Measurements from ENCODE around the gene NEDD4L.

NEDD4L gene

DNA sequence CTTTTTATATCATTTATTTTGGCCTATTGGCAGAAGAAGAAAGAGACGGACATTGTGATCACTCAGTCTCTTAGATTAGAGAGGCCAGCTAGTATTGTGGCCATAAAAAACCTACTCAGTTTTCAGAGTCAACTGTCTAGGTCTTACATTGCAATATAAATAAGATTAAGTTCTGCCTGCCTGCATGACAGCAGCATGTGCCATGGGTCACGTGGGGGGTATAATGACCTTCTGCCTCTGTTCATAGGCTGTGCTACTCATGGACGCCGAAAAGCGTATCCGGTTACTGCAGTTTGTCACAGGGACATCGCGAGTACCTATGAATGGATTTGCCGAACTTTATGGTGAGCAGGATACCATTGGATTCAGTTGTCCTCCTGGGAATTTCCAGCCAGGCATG, 346.4 kb downstream of the NEDD4L start:
- no peak for DNase-seq

DNA sequence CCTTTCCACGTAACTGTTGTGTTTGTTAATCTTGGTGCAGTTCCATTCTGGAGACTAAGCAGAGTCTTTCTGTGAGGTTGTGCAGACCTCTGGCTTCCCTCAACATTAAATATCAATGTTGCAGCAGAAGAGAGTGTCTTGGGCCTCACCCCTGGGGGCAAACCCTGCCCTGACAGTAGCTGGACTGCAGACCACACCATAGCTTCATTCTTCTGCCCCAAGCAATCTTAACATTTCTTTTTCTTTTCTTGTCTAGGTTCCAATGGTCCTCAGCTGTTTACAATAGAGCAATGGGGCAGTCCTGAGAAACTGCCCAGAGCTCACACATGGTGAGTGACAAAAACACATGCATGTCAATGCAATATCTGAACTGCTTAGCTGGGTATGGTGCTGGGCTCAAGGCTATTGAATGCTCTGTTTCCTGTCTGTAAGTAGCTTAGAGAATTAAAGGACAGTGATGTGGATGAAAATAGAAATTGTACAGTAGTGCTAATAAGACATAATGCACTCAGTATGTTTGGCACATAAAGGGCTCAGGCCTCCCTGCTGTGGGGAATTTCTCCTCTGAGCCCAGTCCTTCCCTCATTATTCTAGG, 347.3 kb downstream of the NEDD4L start:
- DNase-seq, result no peak

DNA sequence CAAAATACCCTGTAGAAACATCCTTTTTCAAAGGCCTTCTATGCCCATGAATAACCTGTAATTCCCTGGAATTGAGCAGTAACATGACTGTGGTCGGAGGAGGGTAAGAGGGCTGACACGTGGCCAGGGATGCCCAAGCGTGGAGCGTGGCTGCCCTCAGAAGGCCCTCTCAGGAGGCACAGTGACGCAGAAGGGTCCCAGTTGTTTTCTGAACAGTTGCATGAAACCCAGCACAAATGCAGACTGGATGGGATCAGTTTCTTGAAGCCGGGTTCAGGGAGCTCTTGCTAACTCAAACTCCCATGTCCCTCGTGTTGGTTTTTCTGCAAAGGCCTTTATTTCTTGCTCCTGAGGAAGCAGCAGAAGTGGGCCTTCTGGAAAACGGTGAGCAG, 347.9 kb downstream of the NEDD4L start:
- DNase-seq, result no peak

DNA sequence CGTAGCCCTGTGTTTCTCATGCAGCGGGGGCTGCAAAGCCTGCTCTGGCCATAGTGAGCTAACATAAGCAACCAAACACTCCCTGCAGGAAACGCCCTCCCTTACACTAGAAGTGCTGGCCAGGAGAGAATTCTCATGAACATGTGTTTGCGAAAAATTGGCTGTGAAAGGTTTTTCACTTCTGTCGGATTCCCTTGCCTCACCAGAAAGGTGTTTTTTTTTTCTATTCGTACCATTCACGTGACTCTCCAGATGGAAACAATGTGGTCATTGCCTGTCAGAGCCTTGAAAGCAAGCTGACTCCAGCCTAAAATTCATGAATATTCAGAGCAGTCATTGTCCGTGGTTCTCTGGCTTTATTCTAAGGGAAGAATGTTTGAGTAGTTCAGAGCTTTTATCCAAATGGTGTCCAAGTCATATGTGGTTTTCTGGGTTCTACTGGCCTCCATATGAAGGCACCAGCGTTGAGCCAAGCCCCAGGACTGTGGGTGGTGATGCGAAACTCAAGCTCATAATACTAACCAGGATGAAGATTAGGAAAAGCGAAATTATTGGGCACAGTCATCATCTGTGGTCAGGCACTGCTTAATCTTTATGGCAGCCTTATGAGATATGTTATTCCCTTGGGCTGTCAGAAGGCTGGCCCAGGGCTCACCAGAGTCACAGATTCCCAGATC, 348.4 kb downstream of the NEDD4L start:
- DNase-seq, result no peak

DNA sequence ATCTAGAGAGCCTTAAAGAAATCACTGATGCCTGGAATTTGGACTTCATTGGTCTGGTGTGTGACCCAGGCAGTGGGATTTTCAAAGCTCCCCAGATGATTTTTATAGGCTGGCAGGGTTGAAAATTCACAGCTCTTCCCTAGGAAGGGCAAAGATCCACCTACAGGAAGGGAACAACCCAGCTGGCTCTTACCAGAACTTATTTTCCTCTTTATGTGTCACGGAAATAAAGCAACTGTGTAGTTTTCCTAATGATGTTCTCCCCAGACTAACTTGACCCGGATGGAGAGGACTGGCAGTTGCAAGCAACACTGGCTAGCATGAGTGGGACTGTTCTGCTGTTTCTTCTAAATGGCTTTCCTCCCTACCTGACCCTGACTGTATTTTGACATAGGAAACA, 349.3 kb downstream of the NEDD4L start:
- DNase-seq, result no peak

DNA sequence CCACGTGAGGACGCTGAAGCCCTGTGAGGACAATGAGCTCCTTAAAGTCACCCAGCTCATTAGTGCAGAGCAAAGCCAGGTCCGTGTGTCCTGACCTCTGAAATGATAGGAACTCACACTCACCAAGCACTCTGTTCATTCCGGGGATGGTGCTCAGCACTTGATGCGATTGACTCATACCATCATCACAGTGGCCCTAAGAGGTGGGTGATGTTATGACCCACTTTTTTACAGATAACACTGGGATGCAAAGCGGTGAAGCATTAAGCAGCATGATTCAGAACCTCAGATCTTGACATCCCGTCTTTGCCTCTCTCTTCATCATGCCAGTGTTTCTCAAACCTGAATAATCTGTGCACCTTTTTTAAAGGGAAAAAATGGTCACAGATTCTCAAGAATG, 350.0 kb downstream of the NEDD4L start:
- DNase-seq, result no peak

DNA sequence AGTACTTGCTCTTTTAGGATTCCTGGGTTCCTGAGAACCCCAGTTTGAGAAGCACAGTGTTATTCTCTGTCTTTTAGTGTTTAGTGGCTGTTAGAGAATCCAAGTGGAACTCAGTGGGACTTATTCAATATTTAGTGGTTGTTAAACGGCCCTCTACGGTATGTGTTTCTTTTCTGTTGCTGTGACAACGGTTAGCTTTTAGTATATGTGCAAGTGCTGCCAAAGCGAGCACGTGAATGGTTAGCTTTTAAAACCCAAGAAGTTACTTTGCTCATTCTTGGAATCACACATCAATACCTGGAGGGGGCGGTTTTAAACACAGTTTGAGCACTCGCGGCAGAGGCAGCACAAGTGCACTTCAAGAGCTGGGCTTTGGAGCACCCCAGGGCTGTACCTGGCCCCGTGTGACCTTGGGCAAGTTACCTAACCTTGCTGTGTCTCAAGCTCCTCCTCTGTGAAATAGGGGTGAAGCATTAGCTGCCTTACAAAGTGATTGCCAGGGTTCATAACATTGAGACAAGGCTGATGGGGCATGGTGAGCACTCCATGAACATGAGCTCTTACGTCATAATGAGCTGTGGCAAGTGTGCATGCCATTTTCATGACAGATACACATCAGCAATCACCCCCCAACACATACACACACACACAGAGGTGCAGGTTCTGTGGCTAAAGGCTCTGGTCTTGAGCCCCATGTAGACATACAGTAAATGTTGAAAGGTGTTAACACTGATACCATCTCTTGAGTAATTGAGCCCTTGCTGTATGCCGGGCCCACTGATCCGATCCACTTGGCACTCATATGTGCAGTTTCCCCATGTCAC, 350.8 kb downstream of the NEDD4L start:
- DNase-seq, result no peak

DNA sequence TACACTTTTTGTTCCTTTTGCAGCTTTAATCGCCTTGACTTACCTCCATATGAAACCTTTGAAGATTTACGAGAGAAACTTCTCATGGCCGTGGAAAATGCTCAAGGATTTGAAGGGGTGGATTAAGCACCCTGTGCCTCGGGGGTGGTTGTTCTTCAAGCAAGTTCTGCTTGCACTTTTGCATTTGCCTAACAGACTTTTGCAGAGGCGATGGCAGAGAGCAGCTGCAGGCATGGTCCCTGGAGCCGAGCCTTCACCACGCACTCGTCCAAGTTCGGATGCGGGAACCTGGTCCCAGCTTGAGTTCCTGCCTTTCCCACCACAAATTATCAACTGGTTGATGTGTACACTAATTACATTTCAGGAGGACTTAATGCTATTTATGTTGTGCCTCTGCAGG, 352.1 kb downstream of the NEDD4L start:
- no peak for DNase-seq

DNA sequence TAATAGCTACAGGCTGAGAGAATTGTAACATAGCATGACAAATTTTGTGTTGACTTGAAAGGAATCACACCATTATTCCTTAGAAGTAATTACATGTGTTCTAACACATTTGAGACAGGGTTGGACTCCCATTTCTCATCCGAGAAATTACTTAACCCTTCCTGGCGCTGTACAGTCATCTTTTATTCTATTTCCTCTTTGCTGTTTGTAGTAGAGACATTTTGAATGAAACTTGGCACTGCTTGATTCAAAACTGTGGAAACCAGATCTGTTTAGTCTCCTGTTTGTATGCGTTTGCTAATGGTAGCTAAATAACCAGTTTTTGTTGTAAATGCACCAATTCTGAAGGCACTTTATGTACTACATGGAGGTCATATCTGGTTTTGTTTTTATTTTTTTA, 352.9 kb downstream of the NEDD4L start:
- no peak for DNase-seq

DNA sequence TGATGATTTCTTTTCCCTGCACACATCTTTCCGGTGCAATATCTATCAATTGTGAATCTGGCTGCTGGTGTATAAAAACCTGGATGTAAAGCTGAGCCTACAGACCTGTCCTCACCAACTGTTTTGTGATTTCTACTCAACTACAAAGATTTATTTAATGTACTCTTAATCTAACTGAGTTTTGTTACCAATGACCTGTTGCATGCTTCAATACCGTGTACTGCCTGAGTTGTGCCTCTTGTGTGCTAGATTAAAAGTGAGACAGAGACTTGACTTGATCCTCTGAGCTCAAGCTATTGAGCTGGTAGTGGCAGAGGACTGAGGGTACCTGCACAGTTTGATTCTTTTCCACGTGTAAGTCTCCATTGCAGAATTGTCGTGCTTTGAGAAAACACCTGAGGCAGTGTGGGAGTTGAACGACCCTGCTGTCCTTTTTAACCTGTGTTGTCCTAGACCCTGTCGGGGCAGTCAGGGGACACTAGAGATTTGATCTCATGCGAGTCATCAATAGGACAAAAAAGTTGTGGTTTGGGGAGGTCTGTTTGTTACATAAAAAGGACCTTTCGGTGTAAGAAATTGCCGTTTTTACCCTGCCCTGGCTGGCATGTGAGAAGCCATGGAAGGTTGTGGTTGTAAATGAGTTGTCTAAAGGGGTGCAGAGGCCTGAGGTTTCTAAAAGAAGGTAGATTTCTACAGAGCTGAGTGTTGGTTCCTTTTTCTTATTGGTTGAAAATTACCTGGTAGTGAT, 353.5 kb downstream of the NEDD4L start:
- DNase-seq, result no peak

DNA sequence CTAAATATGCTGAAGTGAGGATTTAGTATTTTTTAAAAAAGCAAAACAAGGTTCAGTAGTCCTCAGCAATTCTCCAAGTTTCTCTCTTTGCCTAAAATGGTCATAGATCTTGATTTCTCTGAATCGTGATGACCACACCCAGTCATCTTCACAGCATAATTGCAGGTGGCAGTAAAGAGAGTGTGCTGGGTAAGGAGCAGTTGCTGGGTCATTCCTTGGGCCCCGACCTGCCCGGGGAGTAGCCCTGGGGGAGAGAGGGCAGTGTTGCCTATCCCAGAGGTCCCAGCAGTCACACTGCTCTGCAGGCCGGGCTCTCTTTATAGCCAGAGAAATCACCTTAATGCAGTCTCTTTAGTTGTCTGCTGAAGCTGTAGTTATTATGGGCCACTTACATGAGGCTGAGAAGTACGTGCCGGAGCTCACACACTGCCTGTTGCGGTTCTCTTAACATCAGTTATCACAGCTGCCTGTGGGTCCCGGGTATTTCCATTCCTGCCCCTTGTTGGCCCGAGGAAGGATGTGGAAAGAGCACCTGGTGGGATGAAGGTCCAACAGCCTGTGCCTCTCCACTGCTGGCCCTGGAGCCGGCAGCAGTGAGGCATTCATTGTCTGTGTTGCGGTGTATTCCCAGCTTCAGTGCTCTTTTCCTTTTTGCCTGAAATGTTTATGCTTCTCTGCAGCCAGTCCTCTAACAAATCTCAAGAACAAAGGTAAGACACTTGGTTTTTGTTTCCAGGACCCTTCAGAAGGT, 354.8 kb downstream of the NEDD4L start:
- no peak for DNase-seq

DNA sequence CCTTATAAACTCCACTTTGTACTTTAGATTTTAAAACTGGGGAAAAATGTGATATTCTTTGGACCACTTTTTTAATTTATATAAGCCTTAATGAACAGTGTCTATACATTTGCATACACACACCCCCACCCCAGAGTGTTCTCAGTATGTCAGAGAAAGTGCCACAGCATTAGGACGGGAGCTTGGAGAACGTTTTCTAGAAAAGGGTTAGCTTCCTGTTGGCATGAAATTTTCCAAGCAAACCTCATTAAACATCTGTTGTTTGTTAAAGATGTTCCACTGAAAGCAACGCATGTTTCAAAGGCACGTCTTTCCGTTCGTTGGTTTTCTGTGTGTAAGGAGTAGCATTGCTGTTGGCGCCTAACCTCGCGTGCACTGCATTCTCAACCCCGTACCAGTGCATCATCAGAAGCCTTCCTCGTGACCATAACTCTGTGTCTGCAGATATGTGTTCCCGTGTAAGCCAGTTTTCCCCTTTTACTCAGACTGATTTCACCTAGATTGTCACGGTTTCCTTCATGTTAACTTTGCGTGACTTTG, 356.4 kb downstream of the NEDD4L start:
- no peak for DNase-seq

DNA sequence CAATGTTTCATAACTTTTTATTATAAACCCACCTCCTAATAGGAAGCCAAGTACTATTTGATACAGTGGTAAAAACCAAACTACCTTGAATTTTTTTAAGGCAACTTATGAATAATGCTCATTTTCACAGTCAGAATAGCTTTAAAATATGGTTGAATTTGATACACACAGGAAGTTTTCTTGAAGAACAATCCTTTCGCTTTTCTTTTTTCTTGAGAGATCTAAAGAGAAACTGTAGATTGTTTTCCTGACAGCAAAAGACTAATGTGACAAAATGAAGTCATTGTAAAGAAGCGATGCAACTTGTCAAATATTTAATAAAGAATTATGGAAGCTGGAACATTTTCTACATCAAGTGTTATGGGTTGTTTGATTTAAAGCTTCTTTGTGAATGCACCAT, 357.2 kb downstream of the NEDD4L start:
- DNase-seq, result no peak

DNA sequence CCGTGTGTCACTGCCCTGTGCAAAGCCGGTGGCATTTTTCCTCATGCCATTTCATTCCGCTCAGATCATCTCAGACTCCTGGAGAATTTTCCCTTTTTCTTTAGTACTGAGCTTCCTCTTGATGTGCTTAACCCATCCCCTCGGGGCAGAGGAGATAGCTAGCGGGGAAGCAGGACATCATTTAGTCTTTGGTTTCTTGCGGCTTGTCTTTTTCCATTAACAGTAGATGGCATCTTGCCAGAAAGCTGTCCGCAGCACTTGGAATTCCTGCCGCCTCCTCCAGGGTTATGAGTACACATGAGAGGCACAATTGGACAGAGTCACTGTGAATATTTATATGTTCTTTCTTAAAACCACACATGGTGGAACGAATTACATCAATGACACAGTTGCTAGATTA, 358.2 kb downstream of the NEDD4L start:
- DNase-seq, result no peak

DNA sequence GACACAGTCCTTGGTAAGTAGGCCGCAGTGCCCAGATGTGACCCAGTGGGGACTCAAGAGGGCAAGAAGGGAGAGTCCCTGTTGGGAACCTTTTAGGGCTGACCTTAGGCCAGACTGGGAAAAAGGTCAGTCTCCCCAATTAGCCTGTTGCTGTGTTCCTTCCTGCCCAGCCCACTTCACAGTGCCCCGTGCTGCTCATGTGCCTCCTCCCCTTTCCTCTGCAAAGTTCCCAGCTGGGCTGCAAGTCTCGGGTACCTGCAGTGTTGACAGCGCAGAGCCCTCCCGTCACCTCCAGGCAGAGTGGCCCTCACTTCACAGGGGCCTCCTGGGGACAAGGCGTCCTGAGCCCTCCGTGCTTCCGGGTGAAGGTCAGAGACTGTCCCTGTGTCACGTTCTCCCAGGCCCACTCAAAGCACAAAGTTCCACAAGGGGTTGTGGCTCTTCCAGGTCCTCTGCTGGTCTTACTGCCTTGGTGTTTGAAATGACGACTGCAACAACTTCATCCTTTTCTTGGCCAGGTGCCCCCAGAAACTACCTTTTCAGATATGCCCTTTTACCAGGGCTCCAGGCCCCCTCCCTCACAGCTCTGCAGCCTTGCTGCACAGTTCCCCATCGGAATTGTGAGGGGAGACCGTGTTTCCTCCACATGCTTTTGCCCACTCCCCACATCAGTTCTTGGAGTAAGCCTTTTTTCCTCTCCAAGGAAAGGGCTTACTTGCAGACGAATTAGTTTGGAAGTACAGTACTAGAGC, 359.1 kb downstream of the NEDD4L start:
- no peak for DNase-seq

DNA sequence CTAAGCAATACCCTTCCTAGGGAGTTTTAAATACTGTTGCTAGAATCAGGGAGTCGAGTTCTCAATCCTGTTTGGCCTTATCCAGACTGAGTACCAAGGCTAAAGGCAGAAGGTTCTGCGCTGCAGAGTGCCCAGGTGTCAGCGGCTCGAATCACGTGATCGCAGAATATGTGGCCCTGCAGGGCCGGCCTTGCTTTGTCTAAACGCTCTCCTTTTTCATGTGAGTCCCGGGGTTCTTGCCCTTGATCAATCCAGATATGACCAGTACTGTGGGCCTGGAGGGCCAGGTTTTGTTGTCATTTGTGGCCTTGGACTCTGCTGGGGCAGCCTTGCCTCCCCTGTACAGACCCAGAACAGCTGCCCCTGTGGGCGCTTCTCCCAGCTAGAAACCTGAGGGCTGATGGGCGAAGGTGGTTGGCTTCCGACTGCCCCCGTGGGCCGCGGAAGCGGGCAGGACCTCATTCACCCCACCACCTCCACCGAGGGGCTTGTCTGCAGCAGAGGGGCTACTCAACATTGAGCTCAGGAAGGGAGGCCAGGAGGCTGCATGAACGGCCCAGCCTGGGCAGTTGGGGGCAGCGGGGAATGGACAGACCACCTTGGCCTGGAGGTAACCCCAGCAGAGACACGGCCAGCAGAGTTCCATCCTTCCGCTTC, 359.9 kb downstream of the NEDD4L start:
- no peak for DNase-seq

DNA sequence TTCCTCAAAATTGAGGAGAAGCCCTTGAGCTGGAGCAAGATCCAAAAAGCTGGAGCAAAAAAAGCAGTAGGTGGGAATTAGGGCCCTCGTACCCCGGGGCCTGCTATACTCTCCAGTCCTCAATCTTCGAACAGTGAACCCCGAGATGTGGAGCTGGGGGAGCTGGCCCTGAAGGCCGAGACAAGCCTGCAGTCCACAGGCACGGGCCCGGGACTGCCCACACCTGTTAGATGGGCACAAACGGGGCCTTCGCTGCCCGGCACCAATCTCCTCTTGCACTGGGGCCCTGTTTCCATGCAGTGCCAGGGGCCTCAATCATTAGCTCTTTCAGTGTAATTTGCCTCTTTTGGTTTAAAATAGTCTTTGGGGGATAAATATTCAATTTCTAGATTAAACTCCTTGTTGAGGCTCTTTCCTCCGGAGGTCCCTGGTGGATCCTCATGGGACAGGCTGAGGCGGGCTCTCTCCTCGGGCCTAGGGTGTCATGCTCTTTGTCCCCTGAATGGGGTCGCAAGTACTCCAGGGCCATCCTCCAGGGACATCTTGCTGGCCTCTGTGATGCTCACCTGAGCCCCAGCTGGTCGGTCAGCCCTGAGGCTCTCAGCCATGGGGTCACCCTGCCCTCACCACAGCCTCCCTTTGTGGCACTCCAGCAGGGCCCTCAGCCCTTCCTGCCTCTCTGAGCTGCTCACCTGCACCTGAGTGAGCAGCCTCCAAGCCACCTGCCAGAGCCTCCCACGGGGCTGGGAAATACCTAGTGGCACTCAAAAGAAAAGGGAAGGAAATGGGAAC, 361.3 kb downstream of the NEDD4L start:
- DNase-seq, result no peak

DNA sequence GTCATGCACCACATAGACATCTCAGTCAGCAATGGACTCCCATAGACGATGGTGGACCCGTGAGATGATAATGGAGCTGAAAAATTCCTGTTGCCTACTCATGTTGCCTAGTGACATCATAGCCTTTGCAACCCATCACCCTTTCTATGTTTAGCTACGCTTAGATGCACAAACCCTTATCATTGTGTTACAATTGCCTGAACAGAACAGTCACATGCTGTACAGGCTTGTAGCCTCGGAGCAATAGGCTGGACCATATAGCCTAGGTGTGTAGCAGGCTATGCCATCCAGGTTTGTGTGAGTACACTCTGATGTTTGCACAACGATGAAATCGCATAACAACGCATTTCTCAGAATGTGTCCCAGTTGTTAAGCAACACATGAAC, 363.2 kb downstream of the NEDD4L start:
- DNase-seq, result no peak

DNA sequence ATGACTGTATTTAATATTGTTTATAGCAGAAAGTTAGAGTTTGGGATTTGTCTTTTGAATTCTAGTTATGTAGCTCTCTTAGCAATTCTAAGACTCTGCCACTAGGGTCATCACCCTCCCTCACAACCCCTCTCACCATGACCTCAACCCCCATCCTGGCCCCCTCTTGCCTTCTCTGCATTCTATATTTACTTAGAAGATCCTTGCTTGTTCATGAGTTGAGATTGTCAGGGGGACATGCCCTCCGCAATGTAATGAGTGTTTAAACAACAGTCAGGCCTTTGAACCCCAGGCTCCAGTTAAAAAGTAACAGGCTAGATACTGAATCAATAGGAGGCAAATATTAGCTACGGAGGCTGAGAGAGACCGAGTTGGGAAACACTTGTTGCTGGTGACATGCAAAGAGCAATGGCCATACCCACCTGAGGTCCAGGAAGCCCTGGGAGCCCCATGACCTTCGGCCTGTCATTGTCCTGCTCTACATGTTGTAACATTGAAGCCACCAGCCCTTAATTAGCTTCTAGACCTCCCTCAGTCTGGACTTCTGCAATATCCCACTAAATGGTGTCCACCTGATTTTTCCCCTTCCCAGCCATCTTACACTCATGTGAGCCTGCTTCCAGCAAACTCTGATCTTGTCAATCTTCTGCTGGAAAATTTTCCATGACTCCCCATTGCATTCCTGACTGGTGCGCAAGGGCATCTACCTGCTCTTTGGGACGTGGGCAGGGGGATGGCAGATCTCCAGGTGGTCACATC, 363.8 kb downstream of the NEDD4L start:
- no peak for DNase-seq

DNA sequence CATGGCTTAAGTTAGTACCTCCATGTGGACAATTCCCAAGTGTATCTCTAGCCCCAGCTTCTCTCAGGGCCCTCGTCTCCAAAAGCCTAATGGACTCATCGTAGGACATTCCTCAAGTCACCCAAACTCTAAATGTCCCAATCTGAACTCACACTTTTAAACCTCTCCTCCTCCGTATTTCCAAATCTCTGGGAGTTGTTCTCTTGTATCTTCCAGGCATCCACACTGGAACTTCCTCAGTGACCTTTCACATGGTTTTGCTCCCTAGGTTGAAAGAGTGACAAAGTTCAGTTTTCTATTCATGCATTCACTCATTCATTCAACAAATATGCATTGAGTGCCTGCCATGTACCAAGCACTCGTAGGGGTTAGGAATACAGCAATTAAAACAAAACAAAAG, 364.6 kb downstream of the NEDD4L start:
- no peak for DNase-seq
